AG10803 (cell line): ENCODE measurements around the gene RINT1.
A peak's percentile ranks its signal among the peaks of the same experiment; 100 is the strongest.
"Not testable (repeated sequence)": the region's sequence is repeated elsewhere in the genome, so short reads cannot be mapped to it uniquely, and the experiment has no call there.

Source experiments
- DNase-seq: peaks from one replicate; pipeline ENCODE4 v3.0.0; 2010; ENCODE audit warnings: low read depth
- H3K4me3 ChIP-seq: 2 replicates; pipeline ENCODE4 v1.5.1; 2011; ENCODE audit warnings: mild to moderate bottlenecking, low read length, control low read depth
- TF ChIP-seq, protein P1 (sequence below): conservative IDR thresholded peaks from 2 replicates; pipeline ENCODE4 v1.5.1; 2011; ENCODE audit warnings: mild to moderate bottlenecking, low read length, control low read depth, inconsistent platforms

The RINT1 gene

GRCh38 chr7:105521717-105522463 is 10.1 kb upstream of the RINT1 start, which contains the start of gene PUS7:
Gene PUS7 (minus strand): TSS chr7:105522271. CDS start chr7:105508512, 13,759 bp downstream.
- TF ChIP-seq, protein P1, sequence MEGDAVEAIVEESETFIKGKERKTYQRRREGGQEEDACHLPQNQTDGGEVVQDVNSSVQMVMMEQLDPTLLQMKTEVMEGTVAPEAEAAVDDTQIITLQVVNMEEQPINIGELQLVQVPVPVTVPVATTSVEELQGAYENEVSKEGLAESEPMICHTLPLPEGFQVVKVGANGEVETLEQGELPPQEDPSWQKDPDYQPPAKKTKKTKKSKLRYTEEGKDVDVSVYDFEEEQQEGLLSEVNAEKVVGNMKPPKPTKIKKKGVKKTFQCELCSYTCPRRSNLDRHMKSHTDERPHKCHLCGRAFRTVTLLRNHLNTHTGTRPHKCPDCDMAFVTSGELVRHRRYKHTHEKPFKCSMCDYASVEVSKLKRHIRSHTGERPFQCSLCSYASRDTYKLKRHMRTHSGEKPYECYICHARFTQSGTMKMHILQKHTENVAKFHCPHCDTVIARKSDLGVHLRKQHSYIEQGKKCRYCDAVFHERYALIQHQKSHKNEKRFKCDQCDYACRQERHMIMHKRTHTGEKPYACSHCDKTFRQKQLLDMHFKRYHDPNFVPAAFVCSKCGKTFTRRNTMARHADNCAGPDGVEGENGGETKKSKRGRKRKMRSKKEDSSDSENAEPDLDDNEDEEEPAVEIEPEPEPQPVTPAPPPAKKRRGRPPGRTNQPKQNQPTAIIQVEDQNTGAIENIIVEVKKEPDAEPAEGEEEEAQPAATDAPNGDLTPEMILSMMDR: no peak
- DNase-seq: peak; percentile 87
- H3K4me3 ChIP-seq: peak within 1 kb of the TSS; percentile 86

DNA sequence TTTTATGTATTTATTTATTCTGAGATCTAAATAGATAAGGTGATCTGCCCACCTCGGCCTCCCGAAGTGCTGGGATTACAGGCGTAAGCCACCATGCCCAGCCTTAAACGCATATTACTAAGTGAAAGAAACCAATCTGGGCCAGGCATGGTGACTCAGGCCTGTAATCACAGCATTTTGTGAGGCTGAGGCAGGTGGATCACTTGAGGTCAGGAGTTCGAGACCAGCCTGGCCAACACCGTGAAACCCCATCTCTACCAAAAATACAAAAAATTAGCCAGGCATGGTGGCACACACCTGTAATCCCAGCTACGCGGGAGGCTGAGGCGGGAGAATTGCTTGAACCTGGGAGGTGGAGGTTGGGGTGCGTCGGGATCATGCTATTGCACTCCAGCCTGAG is 7.6 kb upstream of the RINT1 start:
- DNase-seq, H3K4me3 ChIP-seq: not testable (repeated sequence)

- H3K4me3 ChIP-seq: no peak overlapping the region
- DNase-seq: no peak
- TF ChIP-seq, protein P1: no peak
Measured at GRCh38 chr7:105524840-105525239, 7.2 kb upstream of the RINT1 start.

DNA sequence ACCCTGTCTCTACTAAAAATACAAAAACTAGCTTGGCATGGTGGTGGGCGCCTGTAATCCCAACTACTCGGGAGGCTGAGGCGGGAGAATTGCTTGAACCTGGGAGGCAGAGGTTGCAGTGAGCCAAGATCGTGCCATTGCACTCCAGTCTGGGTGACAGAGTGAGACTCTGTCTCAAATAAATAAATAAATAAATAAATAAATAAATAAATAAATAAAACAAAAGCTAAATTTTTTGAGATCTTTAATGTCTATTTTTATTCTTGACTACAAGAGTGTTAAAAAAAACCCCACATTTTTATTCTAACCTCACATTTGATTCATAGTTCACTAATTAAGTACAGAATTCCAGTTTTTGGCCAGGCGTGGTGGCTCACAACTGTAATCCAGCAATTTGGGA is 4.3 kb upstream of the RINT1 start:
- DNase-seq: not testable (repeated sequence)

DNA sequence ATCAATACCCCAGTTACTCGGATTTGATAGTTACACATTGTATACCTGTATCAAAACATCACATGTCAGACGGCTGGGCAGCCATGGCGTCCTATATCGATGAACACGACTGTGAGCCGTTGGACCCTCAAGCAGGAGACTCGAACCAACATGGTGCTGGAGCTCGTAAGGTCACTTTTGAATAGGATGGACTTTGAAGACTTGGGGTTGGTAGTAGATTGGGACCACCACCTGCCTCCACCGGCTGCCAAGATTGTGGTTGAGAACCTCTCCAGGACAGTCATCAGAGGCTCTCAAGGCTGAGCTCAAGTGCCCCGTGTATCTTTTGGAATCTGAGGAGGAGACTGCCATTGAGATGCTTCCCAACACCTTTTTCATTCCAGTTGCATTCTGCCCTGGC is 1.9 kb upstream of the RINT1 start:
- H3K4me3 ChIP-seq: no peak overlapping the region
- DNase-seq: no peak
- TF ChIP-seq, protein P1: no peak

More for the DNA sequence above, 4.3 kb upstream of the RINT1 start:
- not testable (repeated sequence) for H3K4me3 ChIP-seq

DNA sequence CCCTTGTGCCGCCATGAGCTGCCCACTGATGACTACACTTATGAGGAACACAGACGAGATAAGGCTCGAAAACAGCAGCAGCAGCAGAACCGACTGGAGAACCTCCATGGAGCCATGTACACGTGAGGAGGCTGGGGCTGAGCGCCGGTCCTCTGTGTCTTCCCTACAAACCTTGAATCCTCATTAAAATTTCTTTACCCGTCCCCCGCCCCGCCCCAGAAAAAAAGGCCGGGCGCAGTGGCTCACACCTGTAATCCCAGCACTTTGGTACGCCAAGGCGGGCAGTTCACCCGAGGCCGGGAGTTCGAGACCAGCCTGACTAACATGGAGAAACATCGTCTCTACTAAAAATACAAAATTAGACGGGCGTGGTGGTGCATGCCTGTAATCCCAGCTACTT is 1.5 kb upstream of the RINT1 start:
- TF ChIP-seq, protein P1: no peak
- no peak overlapping the region for H3K4me3 ChIP-seq
- DNase-seq: no peak

DNA sequence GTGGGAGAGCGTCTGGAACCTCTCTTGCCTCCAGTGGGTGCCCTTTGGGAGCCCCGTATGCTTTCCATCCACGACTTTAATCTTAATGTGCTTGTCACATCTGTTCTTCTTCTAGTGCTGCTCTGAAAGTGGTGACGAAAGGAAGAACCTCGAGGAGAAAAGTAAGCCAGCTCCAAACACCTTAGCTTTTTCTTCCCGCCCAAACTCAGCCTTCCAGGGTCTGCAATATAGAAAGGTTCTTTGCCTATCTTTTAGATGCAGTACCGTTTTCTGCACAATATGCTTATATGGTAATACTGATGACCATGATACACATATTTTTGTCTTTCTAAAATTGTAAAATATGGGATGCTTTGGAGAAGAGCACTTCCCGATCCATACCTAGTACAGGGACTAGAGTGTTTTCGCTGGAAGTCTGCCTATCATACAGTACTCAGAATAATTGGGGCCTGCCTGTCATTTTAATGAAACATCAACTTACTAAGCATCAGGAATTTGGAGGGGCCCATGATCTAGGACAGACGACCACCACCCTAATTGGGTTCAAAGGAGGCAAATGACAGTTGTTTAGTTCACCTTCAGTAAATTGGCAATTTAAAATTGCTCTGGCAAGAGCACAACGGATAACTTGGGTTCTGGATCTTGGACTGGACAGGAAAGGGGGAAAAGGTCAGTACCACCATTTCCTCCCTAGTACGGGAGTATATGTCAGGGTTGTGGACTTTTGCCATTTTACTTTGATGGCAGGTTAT is 884 bp downstream of the RINT1 start:
- H3K4me3 ChIP-seq: peak overlapping the region; percentile 97
- TF ChIP-seq, protein P1: no peak
- no peak for DNase-seq

DNA sequence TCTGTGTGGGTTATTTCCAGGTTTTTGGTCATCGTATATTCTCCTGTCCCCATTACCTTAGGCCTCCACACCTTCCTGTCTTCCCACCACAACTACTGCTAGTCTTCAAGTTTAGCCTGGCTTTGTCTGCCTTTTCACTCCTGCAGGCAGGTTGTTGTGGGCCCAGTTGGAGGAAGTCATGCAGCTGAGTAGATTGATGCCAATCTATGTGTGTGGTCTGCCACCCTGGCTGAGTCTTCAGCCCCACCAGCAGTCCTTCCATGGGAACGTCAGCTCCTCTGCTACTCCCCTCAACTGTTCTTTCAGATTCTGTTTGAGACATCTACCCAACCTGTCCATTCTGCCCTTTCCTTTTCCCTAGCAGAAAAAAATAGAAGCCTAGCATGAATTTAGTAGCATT is 6.3 kb downstream of the RINT1 start:
- DNase-seq: no peak
- TF ChIP-seq, protein P1: no peak
- no peak overlapping the region for H3K4me3 ChIP-seq
